ENCODE data around the gene NDRG4. TPM values are rescaled to one million over a fixed set of nuclear protein-coding genes. Genes with fewer than 3 reads are reported as not detected.

Gene NDRG4
- total RNA-seq, 1 experiment from 2014 or later, result not detected

DNA sequence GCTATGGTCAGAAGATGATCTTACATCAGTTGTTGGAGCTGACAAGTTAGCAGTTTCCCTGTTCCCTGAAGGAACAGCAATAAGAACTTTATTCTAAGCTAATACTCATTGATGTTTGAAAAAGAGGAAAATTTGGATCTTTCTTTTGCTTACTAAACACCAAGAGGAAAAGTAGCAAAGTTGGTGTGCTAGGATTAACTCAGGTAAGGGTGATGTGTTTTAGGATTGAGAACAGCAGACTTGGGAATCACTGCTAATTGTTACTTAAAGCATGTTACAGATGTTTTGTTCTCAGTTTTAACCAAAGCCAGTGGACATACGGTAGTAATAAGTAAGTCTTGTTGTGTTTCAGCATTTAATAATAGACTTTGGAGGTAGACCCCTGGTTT, 19.0 kb downstream of the NDRG4 start:
- Mint-ChIP-seq H3K9me3 (ENCODE audit: unreplicated experiment) (no peaks in the 10 kb centered on the region), H3K4me3 (ENCODE audit: unreplicated experiment) (no peak overlapping the region), H3K27me3 (ENCODE audit: insufficient read depth, unreplicated experiment) (no peaks in the 10 kb centered on the region), H3K36me3 (ENCODE audit: insufficient read depth, unreplicated experiment) (peaks cover 89% of the 10 kb centered on the region), H3K4me1 (ENCODE audit: insufficient read depth, unreplicated experiment) (peaks cover 2% of the 10 kb centered on the region), H3K27ac (ENCODE audit: low read depth, unreplicated experiment) (no peak overlapping the region)
- intact Hi-C loops (cut with micrococcal nuclease), result no loop called here
- TF ChIP-seq, protein P1, sequence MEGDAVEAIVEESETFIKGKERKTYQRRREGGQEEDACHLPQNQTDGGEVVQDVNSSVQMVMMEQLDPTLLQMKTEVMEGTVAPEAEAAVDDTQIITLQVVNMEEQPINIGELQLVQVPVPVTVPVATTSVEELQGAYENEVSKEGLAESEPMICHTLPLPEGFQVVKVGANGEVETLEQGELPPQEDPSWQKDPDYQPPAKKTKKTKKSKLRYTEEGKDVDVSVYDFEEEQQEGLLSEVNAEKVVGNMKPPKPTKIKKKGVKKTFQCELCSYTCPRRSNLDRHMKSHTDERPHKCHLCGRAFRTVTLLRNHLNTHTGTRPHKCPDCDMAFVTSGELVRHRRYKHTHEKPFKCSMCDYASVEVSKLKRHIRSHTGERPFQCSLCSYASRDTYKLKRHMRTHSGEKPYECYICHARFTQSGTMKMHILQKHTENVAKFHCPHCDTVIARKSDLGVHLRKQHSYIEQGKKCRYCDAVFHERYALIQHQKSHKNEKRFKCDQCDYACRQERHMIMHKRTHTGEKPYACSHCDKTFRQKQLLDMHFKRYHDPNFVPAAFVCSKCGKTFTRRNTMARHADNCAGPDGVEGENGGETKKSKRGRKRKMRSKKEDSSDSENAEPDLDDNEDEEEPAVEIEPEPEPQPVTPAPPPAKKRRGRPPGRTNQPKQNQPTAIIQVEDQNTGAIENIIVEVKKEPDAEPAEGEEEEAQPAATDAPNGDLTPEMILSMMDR (IDR thresholded peaks at IDR 0.05; ENCODE audit: unreplicated experiment), result no peak
- no peak for DNase-seq (ENCODE audit: unreplicated experiment)
- no TSS peak for BruUV-seq (replicated peaks)
- ChIA-PET POLR2A (interaction anchor here (1.1 to 1.9 kb wide), 4 partner anchors 9 to 59 kb away, joined by 4 to 7 read pairs (median 5); no protein-coding TSS in a partner anchor), CTCF (interaction anchor here (0.5 to 4.5 kb wide), 4 partner anchors 79 to 182 kb away, joined by 3 to 21 read pairs (median 6); no protein-coding TSS in a partner anchor)

DNA sequence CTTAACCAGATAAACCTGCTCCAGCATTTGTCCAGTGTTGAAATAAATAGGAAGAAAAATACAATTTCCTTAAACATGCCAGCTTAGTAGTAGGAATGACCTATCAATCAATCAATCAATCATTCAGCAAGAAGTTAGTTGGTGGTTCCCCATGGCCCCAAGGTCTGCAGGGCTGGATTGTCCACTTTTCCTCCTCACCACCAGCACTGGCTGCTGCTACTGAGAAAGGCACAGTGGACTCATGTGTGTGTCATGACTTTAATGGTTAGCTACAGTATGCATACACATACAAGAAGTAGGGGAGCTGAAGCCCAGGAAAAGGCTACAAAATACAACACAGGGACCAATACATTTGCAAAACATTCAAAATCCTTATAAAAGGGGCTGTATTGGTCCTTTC, 19.8 kb downstream of the NDRG4 start:
- POLR2A ChIA-PET, result interaction anchor here (1.5 kb wide), 2 partner anchors 10 to 58 kb away, joined by 4 to 5 read pairs; no protein-coding TSS in a partner anchor
- CTCF ChIA-PET, result interaction anchor here (0.6 to 4.5 kb wide), 4 partner anchors 26 to 182 kb away, joined by 3 to 21 read pairs (median 6); no protein-coding TSS in a partner anchor
- Mint-ChIP-seq H3K9me3 (ENCODE audit: unreplicated experiment) (no peaks in the 10 kb centered on the region), H3K4me1 (ENCODE audit: insufficient read depth, unreplicated experiment) (no peaks in the 10 kb centered on the region), H3K36me3 (ENCODE audit: insufficient read depth, unreplicated experiment) (peaks cover 96% of the 10 kb centered on the region), H3K27me3 (ENCODE audit: insufficient read depth, unreplicated experiment) (no peaks in the 10 kb centered on the region), H3K4me3 (ENCODE audit: unreplicated experiment) (no peak overlapping the region), H3K27ac (ENCODE audit: low read depth, unreplicated experiment) (no peak overlapping the region)
- no TSS peak for BruUV-seq (replicated peaks)
- intact Hi-C loops (cut with micrococcal nuclease), result no loop called here
- DNase-seq (ENCODE audit: unreplicated experiment), result no peak
- TF ChIP-seq, protein P1 (IDR thresholded peaks at IDR 0.05; ENCODE audit: unreplicated experiment), result no peak

DNA sequence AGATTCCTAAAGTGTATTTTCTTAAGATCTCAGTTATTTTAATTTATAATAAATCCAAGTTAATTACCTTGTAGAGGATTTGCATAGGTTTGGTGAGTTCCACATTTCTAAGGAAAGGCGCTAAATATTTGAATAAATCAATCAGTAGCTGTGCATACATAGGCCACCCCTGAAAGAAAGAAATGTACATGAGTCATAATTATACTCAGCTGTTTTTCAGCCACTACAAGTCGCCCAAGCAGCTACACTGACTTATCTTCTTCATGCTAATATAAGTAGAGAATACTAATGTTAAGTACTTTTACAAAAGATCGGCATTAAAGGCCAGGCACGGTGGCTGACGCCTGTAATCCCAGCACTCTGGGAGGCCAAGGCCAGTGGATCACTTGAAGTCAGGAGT, 30.2 kb downstream of the NDRG4 start:
- H3K36me3 Mint-ChIP-seq (ENCODE audit: insufficient read depth, unreplicated experiment), result peaks cover 100% of the 10 kb centered on the region
- no peak for DNase-seq (ENCODE audit: unreplicated experiment)
- TF ChIP-seq, protein P1 (IDR thresholded peaks at IDR 0.05; ENCODE audit: unreplicated experiment), result no peak
- H3K4me3 Mint-ChIP-seq (ENCODE audit: unreplicated experiment), result no peak overlapping the region
- H3K27me3 Mint-ChIP-seq (ENCODE audit: insufficient read depth, unreplicated experiment), result no peaks in the 10 kb centered on the region
- ChIA-PET POLR2A (interaction anchor here (0.6 to 2.1 kb wide), 3 partner anchors 9 to 12 kb away, joined by 3 to 7 read pairs (median 5); no protein-coding TSS in a partner anchor), CTCF (no interaction called here)
- no TSS peak for BruUV-seq (replicated peaks)
- no peaks in the 10 kb centered on the region for H3K4me1 Mint-ChIP-seq (ENCODE audit: insufficient read depth, unreplicated experiment)
- H3K27ac Mint-ChIP-seq (ENCODE audit: low read depth, unreplicated experiment), result no peak overlapping the region
- no peaks in the 10 kb centered on the region for H3K9me3 Mint-ChIP-seq (ENCODE audit: unreplicated experiment)
- intact Hi-C loops (cut with micrococcal nuclease), result no loop called here

DNA sequence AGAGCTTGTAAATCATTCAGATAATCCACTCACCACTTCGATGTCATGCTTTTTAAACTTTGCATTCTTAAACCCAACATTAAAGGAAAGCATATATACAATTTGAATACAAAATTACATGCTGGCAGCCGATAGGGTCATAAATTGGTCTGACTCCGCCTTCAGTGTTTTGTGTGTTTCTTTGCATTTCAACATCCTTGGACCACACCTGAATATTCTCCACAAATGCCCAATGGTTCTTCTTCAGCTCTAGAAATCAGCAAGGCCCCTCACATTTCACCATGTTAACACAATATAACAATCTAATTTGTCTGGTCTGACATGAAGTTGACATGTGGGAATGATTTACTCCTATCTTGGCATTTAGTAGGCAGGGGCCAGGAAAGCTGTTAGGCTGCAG, 32.5 kb downstream of the NDRG4 start:
- TF ChIP-seq, protein P1 (IDR thresholded peaks at IDR 0.05; ENCODE audit: unreplicated experiment), result no peak
- intact Hi-C loops (cut with micrococcal nuclease), result no loop called here
- peaks cover 100% of the 10 kb centered on the region for H3K36me3 Mint-ChIP-seq (ENCODE audit: insufficient read depth, unreplicated experiment)
- no peaks in the 10 kb centered on the region for H3K9me3 Mint-ChIP-seq (ENCODE audit: unreplicated experiment)
- no peaks in the 10 kb centered on the region for H3K27me3 Mint-ChIP-seq (ENCODE audit: insufficient read depth, unreplicated experiment)
- no peak for DNase-seq (ENCODE audit: unreplicated experiment)
- H3K4me1 Mint-ChIP-seq (ENCODE audit: insufficient read depth, unreplicated experiment), result no peaks in the 10 kb centered on the region
- H3K27ac Mint-ChIP-seq (ENCODE audit: low read depth, unreplicated experiment), result no peak overlapping the region
- ChIA-PET POLR2A (no interaction called here), CTCF (interaction anchor here (0.6 to 1.0 kb wide), 3 partner anchors 12 to 1039 kb away, joined by 3 to 4 read pairs (median 3); no protein-coding TSS in a partner anchor)
- no peak overlapping the region for H3K4me3 Mint-ChIP-seq (ENCODE audit: unreplicated experiment)
- BruUV-seq (replicated peaks), result no TSS peak

Data from MCF 10A (cell line).